ENCODE results near the gene DPP10.
"Not testable (repeated sequence)": the region's sequence is repeated elsewhere in the genome, so short reads cannot be mapped to it uniquely, and the experiment has no call there.

DPP10 gene

GRCh38 chr2:114517580-114517979 lies 75.1 kb downstream of the DPP10 start:
- DNase-seq: no peak

- no peak for DNase-seq
Observed at GRCh38 chr2:114518738-114519137, 76.3 kb downstream of the DPP10 start.

- DNase-seq: not testable (repeated sequence)
Observed at GRCh38 chr2:114522612-114523011, 80.2 kb downstream of the DPP10 start.

GRCh38 chr2:114525955-114526354 lies 83.5 kb downstream of the DPP10 start:
- no peak for DNase-seq

GRCh38 chr2:114526841-114527240 lies 84.4 kb downstream of the DPP10 start:
- DNase-seq: no peak

GRCh38 chr2:114527330-114527983 lies 85.0 kb downstream of the DPP10 start:
- DNase-seq: no peak

- DNase-seq: no peak
Observed at GRCh38 chr2:114534116-114535084, 92.0 kb downstream of the DPP10 start.

GRCh38 chr2:114537777-114538176 lies 95.3 kb downstream of the DPP10 start:
- no peak for DNase-seq

GRCh38 chr2:114542695-114543094 lies 100.3 kb downstream of the DPP10 start:
- no peak for DNase-seq

- no peak for DNase-seq
Observed at GRCh38 chr2:114543236-114543766, 100.9 kb downstream of the DPP10 start.

GRCh38 chr2:114545052-114545451 lies 102.6 kb downstream of the DPP10 start:
- DNase-seq: no peak

- DNase-seq: no peak
Observed at GRCh38 chr2:114546531-114546930, 104.1 kb downstream of the DPP10 start.

GRCh38 chr2:114548151-114548550 lies 105.7 kb downstream of the DPP10 start:
- DNase-seq: no peak

GRCh38 chr2:114550364-114550763 lies 107.9 kb downstream of the DPP10 start:
- DNase-seq: no peak

- peak; percentile 69 for DNase-seq
Observed at GRCh38 chr2:114550895-114551793, 108.7 kb downstream of the DPP10 start.

GRCh38 chr2:114553027-114553426 lies 110.6 kb downstream of the DPP10 start:
- no peak for DNase-seq

- DNase-seq: no peak
Observed at GRCh38 chr2:114569166-114569565, 126.7 kb downstream of the DPP10 start.

- no peak for DNase-seq
Observed at GRCh38 chr2:114577657-114578056, 135.2 kb downstream of the DPP10 start.

GRCh38 chr2:114579542-114579941 lies 137.1 kb downstream of the DPP10 start:
- DNase-seq: no peak

GRCh38 chr2:114580691-114581090 lies 138.2 kb downstream of the DPP10 start:
- no peak for DNase-seq

GRCh38 chr2:114598329-114598728 lies 155.9 kb downstream of the DPP10 start:
- no peak for DNase-seq

- no peak for DNase-seq
Observed at GRCh38 chr2:114609203-114609602, 166.8 kb downstream of the DPP10 start.

- DNase-seq: peak; percentile 53
Observed at GRCh38 chr2:114609801-114610200, 167.4 kb downstream of the DPP10 start.

All from DMS153 (cell line).